HG02610 (cell line): ENCODE results near the gene RRP8.

Experiments used
- ATAC-seq: cut with Tn5 transposase; IDR thresholded peaks from one replicate; pipeline ENCODE4 v1.9.1; 2021; ENCODE audit warnings: mild to moderate bottlenecking, moderate library complexity; ENCODE audit not compliant: unreplicated experiment

The RRP8 gene

DNA sequence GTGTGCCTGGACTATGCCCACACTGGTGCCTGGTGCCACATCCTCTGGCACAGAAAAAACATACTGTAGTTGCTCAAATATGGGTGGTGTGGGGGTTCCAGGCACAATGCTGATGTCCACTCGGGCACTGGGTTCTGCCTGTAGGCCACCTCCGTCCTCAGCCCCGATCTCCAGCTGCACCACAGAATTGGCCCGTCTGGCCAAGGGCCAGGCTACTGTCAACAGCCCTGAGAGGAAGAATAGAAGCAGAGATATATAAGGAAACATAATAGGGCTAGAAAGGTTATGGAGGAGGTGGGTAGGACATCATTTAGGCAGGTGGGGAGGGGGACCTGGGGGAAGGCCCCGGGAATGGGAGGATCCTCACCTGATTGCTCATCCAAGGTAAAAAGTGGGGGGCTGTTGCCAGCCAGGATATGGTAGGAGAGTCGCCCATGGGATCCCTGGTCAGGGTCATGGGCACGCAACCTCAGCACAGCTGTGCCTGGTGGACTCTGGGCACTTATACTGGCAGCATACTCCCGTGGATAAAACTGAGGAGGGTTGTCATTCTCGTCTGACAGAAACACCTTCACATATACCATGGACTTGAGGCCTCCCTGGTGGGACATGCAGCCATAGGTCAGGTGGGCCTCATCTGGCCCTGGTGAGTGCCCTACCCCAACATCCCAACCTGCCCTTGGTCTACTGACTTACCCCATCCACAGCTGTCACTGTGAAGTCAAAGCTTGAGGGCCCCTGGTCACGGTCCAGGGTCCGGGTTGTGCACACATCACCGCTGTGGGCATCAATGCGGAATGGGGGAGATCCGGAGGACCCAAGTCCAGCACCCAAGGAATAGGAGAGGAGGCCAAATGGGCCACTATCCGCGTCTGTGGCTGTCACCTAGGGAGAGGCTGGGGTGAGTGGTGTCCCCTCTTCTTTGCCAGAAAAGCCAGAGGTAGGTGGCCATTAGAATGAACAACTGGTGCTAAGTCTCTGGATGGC lies 30.3 kb upstream of the RRP8 start:
- ATAC-seq: no peak

GRCh38 chr11:6632116-6633073 lies 29.0 kb upstream of the RRP8 start:
- ATAC-seq: no peak

DNA sequence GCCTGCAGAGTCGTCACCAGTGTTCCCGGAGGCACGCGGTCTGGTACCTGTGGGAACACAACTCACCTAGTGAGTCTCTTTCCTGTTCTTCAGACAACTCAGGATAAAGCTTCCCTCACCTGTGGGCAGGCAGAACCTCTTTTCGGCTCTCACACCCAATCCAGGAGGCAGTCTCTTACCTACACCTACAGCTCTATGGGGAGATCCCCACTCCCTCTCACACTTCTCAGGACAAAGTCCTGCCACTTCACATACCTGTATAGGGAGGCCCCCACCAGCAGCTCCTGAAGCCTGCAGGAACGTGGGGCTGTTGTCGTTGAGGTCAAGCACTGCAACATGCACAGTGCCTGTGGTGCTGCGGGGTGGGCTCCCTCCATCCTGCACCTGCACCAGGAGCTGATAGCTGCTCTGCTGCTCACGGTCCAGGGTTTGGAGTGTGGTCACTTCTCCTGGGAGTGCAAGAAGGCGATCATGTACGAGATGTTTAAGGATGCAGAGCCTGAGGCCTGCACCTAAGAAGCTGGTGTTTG lies 28.0 kb upstream of the RRP8 start:
- ATAC-seq: no peak

DNA sequence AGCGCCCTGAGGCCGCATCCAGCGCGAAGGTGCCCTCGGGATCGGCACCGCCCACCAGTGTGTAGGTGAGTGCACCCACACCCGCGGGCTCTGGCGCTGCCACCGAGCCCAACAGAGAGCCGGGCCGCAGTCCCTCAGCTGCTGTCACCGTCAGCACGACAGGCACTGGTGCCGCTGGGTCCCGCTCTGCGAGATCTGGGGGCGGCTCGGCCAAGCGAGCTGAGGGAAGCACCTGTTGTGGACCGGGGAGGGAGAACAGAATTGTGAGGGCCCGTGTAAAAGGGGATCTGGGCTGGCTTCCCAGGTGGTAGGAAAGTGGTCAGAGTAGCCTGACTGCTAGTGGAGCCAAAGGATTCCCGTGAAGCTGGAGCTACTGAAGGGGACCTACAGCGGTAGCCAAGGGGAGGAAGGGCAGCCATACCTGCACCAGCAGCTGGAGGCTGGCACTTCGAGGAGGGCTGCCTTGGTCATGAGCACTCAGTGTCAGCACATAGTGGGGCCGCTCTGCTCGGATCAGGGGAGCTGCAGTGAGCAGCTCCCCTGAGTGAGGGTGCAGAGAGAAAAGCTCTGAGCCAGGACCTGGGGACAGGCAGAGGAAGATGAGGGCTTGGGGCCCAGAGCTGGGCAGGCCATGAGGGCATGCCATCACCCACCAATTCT lies 27.3 kb upstream of the RRP8 start:
- ATAC-seq: no peak

GRCh38 chr11:6629892-6630631 lies 26.6 kb upstream of the RRP8 start:
- ATAC-seq: no peak

- no peak for ATAC-seq
Measured at GRCh38 chr11:6629573-6629891, 26.1 kb upstream of the RRP8 start.

DNA sequence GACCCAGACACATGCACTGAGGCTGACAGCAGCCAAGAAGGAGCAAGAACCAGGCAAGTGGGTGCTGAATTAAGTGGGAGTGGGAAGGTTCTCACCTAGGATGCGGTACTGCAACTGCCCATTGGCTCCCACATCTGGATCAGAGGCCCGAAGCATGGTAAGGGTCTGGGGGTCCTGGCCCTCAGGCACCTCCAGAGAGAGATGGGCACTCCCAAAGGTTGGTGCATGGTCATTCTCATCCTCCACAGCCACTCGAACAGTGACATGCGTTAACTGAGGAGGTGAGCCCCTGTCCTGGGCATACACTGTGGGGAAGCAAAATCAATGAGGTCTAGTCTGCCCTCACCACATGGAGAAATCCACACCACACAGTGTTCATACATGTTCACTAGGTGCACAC lies 25.1 kb upstream of the RRP8 start:
- ATAC-seq: no peak

GRCh38 chr11:6627762-6628241 lies 24.4 kb upstream of the RRP8 start:
- peak; percentile 71 for ATAC-seq

GRCh38 chr11:6626971-6627761 lies 23.8 kb upstream of the RRP8 start:
- ATAC-seq: no peak

DNA sequence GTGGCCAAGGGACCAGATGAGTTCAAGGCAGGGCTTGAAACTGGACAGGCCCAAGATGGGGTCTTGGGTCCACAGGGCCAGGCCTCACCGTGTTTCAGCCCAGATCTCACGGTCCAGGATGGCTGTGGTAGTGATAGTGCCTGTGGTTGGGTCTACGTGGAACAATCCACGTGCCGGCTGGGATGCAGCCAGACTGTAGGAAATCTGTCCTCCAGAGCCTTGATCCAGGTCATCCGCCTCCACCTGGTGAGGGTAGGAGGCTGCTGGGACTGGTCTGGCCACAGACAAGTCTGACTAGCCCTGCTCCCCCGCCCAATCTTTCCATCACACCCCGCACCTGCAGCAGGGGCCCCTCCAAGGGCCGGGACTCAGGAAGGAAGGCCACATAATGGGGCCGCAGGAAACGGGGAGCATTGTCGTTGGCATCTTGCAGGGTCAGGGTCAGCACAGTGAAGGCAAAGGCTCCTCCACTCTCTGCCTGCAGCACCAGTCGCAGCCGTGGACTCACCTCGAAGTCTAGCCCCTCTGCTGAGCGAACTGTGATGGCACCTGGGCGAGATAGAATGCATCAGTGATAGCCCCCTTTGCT lies 22.5 kb upstream of the RRP8 start:
- no peak for ATAC-seq

- ATAC-seq: no peak
Measured at GRCh38 chr11:6625156-6625831, 21.9 kb upstream of the RRP8 start.

DNA sequence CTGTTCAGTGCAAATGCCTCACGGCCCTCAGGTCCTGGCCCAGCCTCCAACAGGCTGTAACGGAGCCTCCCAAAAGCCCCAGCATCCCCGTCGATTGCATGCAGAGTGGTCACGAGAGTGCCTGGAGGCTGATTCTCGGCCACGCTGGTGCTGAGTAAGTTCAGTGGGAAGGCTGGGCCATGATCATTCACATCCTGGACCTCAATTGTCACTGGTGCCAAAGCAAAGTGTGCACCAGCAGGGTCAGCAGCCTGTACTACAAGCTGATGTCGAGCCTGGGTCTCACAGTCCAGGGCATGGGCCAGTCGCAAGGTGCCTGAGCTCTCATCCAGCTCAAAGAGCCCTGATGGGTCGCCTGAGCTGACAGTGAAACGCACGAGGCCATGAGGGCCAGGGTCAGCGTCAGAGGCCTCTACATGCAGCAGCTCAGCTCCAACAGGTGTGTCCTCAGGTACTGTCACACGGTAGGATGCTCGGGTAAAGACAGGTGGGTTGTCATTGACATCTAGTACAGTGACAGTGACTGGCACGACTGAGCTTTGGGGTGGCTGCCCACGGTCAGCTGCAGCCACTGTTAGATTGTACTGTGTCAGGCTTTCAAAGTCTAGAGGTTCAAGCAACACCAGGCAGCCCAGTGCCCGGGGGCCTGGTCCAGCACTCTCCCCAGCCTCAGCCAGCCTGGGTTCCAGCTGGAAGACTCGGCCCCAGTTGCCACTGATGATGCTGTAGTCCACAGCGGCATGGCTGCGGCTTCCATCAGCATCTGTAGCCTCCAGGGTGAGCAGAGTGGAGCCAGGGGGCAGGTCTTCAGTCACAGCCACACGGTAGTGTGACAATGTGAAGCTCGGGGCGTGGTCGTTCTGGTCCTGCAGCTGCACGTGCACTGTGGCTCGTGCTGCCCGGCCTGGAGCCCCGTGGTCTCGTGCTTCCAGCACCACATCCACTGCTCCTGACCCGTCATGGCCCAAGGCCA lies 20.3 kb upstream of the RRP8 start:
- ATAC-seq: no peak

GRCh38 chr11:6622261-6623171 lies 19.1 kb upstream of the RRP8 start:
- ATAC-seq: no peak

DNA sequence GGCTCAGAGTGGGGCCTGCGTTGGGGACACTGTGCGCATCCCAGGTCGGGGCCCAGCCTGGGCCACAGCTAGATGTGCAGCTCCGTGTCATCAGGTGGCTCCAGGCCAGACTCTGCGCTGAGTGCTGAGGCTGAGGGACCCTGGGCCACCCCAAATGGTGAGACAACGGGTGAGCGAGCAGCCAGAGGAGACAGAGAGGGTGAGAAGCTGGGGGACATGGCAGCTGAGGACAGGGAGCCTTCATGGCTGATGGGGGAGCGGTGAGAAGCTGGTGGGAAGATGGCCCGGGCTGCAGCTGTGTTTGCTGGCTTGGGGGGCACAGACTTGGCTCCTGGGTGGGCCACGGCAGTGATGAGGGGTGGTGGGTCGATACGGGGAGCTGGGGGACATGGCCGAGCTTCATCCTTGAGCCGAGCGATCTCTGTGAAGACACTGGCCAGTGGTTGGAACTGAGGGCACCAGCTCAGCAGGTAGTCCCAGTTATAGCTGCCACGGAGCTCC lies 18.3 kb upstream of the RRP8 start:
- ATAC-seq: no peak

DNA sequence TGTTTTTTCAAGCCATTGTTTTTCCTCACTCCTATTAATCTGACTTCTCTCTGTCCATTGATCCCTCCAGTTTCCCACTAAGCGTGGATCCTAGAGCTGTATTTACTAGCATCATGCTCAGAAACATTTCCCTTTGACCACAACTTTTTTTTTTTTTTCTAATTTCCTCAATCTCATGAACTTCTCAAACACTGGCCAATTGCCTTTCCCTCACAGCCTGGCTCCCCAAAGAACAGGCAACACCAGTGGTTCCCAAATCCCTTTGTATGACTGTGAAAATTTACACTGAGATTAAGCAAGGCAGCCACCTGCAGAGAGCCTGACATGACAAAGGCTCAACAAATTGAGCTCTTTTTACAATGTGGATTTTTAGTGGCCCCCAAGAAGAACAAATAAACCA lies 17.2 kb upstream of the RRP8 start:
- no peak for ATAC-seq
